IMR-90 (cell line): ENCODE measurements around the gene GLT8D2. TPM values are rescaled to one million over a fixed set of nuclear protein-coding genes. Genes with fewer than 3 reads are reported as not detected.

Experiments used
- ATAC-seq: fragments of 200-7000 bp; cut with Tn5 transposase; 2 replicates; pipeline ENCODE4 v1.9.1; 2020; ENCODE audit warnings: low read depth, mild to moderate bottlenecking, moderate library complexity
- BruUV-seq: library from RNA; stranded (reverse); fragments of 400-500 nt; replicated peaks from 2 replicates; lab custom pipeline; 2021; lab: Mats Ljungman, UMichigan
- CTCF ChIA-PET: fragments of 300-600 bp; formaldehyde crosslinking; extraction: SDS; loops from one replicate; lab custom pipeline; 2021; ENCODE audit warnings: antibody characterized with exemption; lab: Yijun Ruan, JAX
- POLR2A ChIA-PET: fragments of 300-600 bp; sonication (Branson Sonifier 250); formaldehyde crosslinking; loops from one replicate; lab custom pipeline; 2022; ENCODE audit warnings: antibody characterized with exemption; ENCODE audit not compliant: unreplicated experiment; lab: Charles Lee
- DNase-seq: peaks from one replicate; pipeline ENCODE4 v3.0.0; 2013
- H2AFZ ChIP-seq: replicated peaks from 2 replicates; pipeline ENCODE3; 2013; ENCODE audit warnings: low read length, mild to moderate bottlenecking; ENCODE audit not compliant: poor library complexity
- H2AK5ac ChIP-seq: 2 replicates; pipeline ENCODE4 v1.6.1; 2013; ENCODE audit warnings: low read depth, low read length, inconsistent platforms
- H2AK9ac ChIP-seq: replicated peaks from 2 replicates; pipeline ENCODE3; 2013; ENCODE audit warnings: mild to moderate bottlenecking, low read depth, low read length, moderate library complexity; ENCODE audit not compliant: poor library complexity
- H2BK120ac ChIP-seq: 2 replicates; pipeline ENCODE4 v1.6.1; 2013; ENCODE audit warnings: low read depth, low read length, inconsistent platforms
- H2BK15ac ChIP-seq: 3 replicates; pipeline ENCODE4 v1.6.1; 2013; ENCODE audit warnings: low read depth, low read length, inconsistent platforms
- H2BK20ac ChIP-seq: 2 replicates; pipeline ENCODE4 v1.6.1; 2013; ENCODE audit warnings: low read depth, mild to moderate bottlenecking, inconsistent platforms, low read length, moderate library complexity
- H2BK5ac ChIP-seq: 2 replicates; pipeline ENCODE4 v1.6.1; 2013; ENCODE audit warnings: mild to moderate bottlenecking, low read depth, low read length, inconsistent platforms; ENCODE audit not compliant: poor library complexity, severe bottlenecking
- H3K14ac ChIP-seq: replicated peaks from 2 replicates; pipeline ENCODE4 v1.6.1; 2013; ENCODE audit warnings: low read depth, low read length, inconsistent platforms
- H3K18ac ChIP-seq: 2 replicates; pipeline ENCODE4 v1.6.1; 2013; ENCODE audit warnings: low read depth, low read length, control low read depth
- H3K23ac ChIP-seq: 2 replicates; pipeline ENCODE4 v1.6.1; 2013; ENCODE audit warnings: low read depth, low read length, inconsistent platforms
- H3K27ac ChIP-seq: 2 replicates; pipeline ENCODE4 v1.5.1; 2013; ENCODE audit warnings: mild to moderate bottlenecking, control low read depth, low read length; ENCODE audit not compliant: insufficient read depth
- H3K27me3 ChIP-seq: 2 replicates; pipeline ENCODE4 v1.6.1; 2013; ENCODE audit warnings: low read length; ENCODE audit not compliant: control insufficient read depth, insufficient read depth
- H3K36me3 ChIP-seq: 2 replicates; pipeline ENCODE4 v1.6.1; 2013; ENCODE audit warnings: low read length, mixed read lengths; ENCODE audit not compliant: control insufficient read depth, insufficient read depth
- H3K4ac ChIP-seq: 2 replicates; pipeline ENCODE4 v1.6.1; 2013; ENCODE audit warnings: low read depth, low read length, inconsistent platforms
- H3K4me1 ChIP-seq: 2 replicates; pipeline ENCODE4 v1.6.1; 2013; ENCODE audit warnings: low read length, mixed read lengths; ENCODE audit not compliant: control insufficient read depth, insufficient read depth
- H3K4me2 ChIP-seq: 2 replicates; pipeline ENCODE4 v1.6.1; 2013; ENCODE audit warnings: low read depth, mild to moderate bottlenecking, control low read depth, low read length, moderate library complexity
- H3K4me3 ChIP-seq: 2 replicates; pipeline ENCODE4 v1.5.1; 2013; ENCODE audit warnings: low read depth, mild to moderate bottlenecking, control low read depth, low read length, moderate library complexity; ENCODE audit not compliant: insufficient read depth
- H3K56ac ChIP-seq: 2 replicates; pipeline ENCODE4 v1.6.1; 2013; ENCODE audit warnings: low read length, inconsistent platforms; ENCODE audit not compliant: insufficient read depth; ENCODE audit errors: extremely low read depth
- H3K79me1 ChIP-seq, 2 experiments: 2 replicates each; pipeline ENCODE4 v1.6.1; 2013; ENCODE audit warnings: low read length in 2 of 2, inconsistent platforms in 1 of 2, low read depth in 1 of 2
- H3K9ac ChIP-seq: 2 replicates; pipeline ENCODE4 v1.6.1; 2013; ENCODE audit warnings: low read depth, low read length, control low read depth
- H3K9me1 ChIP-seq: 2 replicates; pipeline ENCODE4 v1.6.1; 2013; ENCODE audit warnings: low read length, inconsistent platforms; ENCODE audit not compliant: insufficient read depth
- H3K9me3 ChIP-seq: 2 replicates; pipeline ENCODE4 v1.6.1; 2013; ENCODE audit warnings: low read length; ENCODE audit not compliant: control insufficient read depth, insufficient read depth
- H4K20me1 ChIP-seq: 2 replicates; pipeline ENCODE4 v1.6.1; 2013; ENCODE audit warnings: low read length, inconsistent platforms; ENCODE audit not compliant: insufficient read depth
- H4K5ac ChIP-seq: 2 replicates; pipeline ENCODE4 v1.6.1; 2013; ENCODE audit warnings: mild to moderate bottlenecking, low read depth, low read length, control low read depth
- H4K8ac ChIP-seq, 2 experiments: 2 replicates each; pipeline ENCODE4 v1.6.1; 2013; ENCODE audit warnings: low read depth in 2 of 2, low read length in 2 of 2, control low read depth in 1 of 2, inconsistent platforms in 1 of 2
- H4K91ac ChIP-seq: 2 replicates; pipeline ENCODE4 v1.6.1; 2013; ENCODE audit warnings: low read depth, low read length, inconsistent platforms; ENCODE audit not compliant: insufficient read depth
- CEBPB ChIP-seq: IDR thresholded peaks from 2 replicates; pipeline ENCODE4 v1.6.1; 2012; ENCODE audit warnings: low read depth, low read length, improper control_type of control experiment
- CHD1 ChIP-seq: IDR thresholded peaks from 2 replicates; pipeline ENCODE4 v1.6.1; 2012; ENCODE audit warnings: low read depth, low read length, improper control_type of control experiment
- ELK1 ChIP-seq: fragments of 150-350 bp; IDR thresholded peaks from 2 replicates; pipeline ENCODE4 v1.6.1; 2016; ENCODE audit warnings: low read depth, mild to moderate bottlenecking, low read length, moderate library complexity, borderline replicate concordance
- FOS ChIP-seq: fragments of 150-350 bp; IDR thresholded peaks from 2 replicates; pipeline ENCODE4 v1.6.1; 2016; ENCODE audit warnings: low read depth, low read length
- MAFK ChIP-seq: IDR thresholded peaks from 2 replicates; pipeline ENCODE4 v1.6.1; 2012; ENCODE audit warnings: low read depth, low read length, improper control_type of control experiment
- MAZ ChIP-seq: IDR thresholded peaks from 2 replicates; pipeline ENCODE4 v1.6.1; 2012; ENCODE audit warnings: low read depth, mild to moderate bottlenecking, low read length, improper control_type of control experiment, moderate library complexity, borderline replicate concordance
- MXI1 ChIP-seq: IDR thresholded peaks from 2 replicates; pipeline ENCODE4 v1.6.1; 2012; ENCODE audit warnings: low read depth, mild to moderate bottlenecking, low read length, moderate library complexity, borderline replicate concordance
- NFE2L2 ChIP-seq: fragments of 150-350 bp; IDR thresholded peaks from 2 replicates; pipeline ENCODE4 v1.6.1; 2016; ENCODE audit warnings: low read depth, mild to moderate bottlenecking, low read length
- POLR2A ChIP-seq: IDR thresholded peaks from 2 replicates; pipeline ENCODE4 v1.6.1; 2012; ENCODE audit warnings: mild to moderate bottlenecking, low read depth, low read length
- RAD21 ChIP-seq: IDR thresholded peaks from 2 replicates; pipeline ENCODE4 v1.6.1; 2012; ENCODE audit warnings: low read length, improper control_type of control experiment
- RCOR1 ChIP-seq: IDR thresholded peaks from 2 replicates; pipeline ENCODE4 v1.6.1; 2012; ENCODE audit warnings: mild to moderate bottlenecking, low read length, improper control_type of control experiment; ENCODE audit not compliant: insufficient replicate concordance
- RFX5 ChIP-seq: IDR thresholded peaks from 2 replicates; pipeline ENCODE4 v1.8.0; 2012; ENCODE audit warnings: low read depth, mild to moderate bottlenecking, low read length, moderate library complexity
- SMC3 ChIP-seq: fragments of 150-350 bp; IDR thresholded peaks from 2 replicates; pipeline ENCODE4 v1.6.1; 2016; ENCODE audit warnings: low read depth, mild to moderate bottlenecking, antibody characterized with exemption, low read length, moderate library complexity
- USF2 ChIP-seq: fragments of 150-350 bp; IDR thresholded peaks from 2 replicates; pipeline ENCODE4 v1.6.1; 2017; ENCODE audit warnings: mild to moderate bottlenecking, antibody characterized with exemption, low read length, low read depth
- WGBS, 2 experiments: methylation state at CpG; one replicate each; pipeline versions ENCODE4 v1.1.5 to v1.1.7; 2013; ENCODE audit warnings: missing lambda C conversion rate in 2 of 2; ENCODE audit not compliant: insufficient read length in 1 of 2; ENCODE audit errors: extremely low coverage in 2 of 2; 5-methylcytosine and 5-hydroxymethylcytosine counted together
- dilution Hi-C: fragments of 300-500 bp; cut with HindIII; formaldehyde crosslinking; loops from one replicate; pipeline ENCODE4 v1.14.3; 2018; ENCODE audit warnings: low sequenced_read_pairs; ENCODE audit not compliant: unreplicated experiment
- in situ Hi-C: fragments of 300-500 bp; cut with MboI; formaldehyde crosslinking; loops from 3 replicates; pipeline ENCODE4 v1.14.3; 2019; ENCODE audit warnings: low sequenced_read_pairs, inconsistent platforms, mixed read lengths
- intact Hi-C: fragments of 100-400 bp; cut with micrococcal nuclease; formaldehyde crosslinking; loops from 2 replicates; pipeline ENCODE4 v1.10.0; 2022
- polyA plus RNA-seq, 3 experiments: library from polyadenylated mRNA; depleted of rRNA; stranded (reverse); fragments of >200 nt; gene quantifications; 2 replicates each; pipeline ENCODE4 v1.2.3, GENCODE V29; 2012; ENCODE audit warnings: low replicate concordance in 1 of 3
- total RNA-seq: library from RNA; depleted of rRNA; stranded (reverse); fragments of >200 nt; gene quantifications from 2 replicates; pipeline ENCODE4 v1.2.3, GENCODE V29; 2012

Gene GLT8D2
- total and polyA plus RNA-seq, 2 of the 4 experiments (the other 2 are of a cell fraction), result 33.5 to 47.9 TPM

GRCh38 chr12:103997286-103997900 lies 52.6 kb downstream of the GLT8D2 start:
- BruUV-seq, result no TSS peak
- H2AK5ac ChIP-seq, result no peak overlapping the region
- dilution Hi-C loops, result no loop called here
- H3K4me2 ChIP-seq, result no peak overlapping the region
- H4K5ac ChIP-seq, result no peak overlapping the region
- H2BK120ac ChIP-seq, result no peak overlapping the region
- POLR2A ChIA-PET, result no interaction called here
- no peak overlapping the region for H3K18ac ChIP-seq
- no peaks in the 10 kb centered on the region for H3K4me1 ChIP-seq
- 67% methylated on average over 2 of the region's 16 CpGs; no CpG with 5 or more reads in 1 of the 2 experiments for WGBS, 2 experiments
- no peak overlapping the region for H2BK5ac ChIP-seq
- no peak; the same call in 1 of the 2 replicates for ATAC-seq
- no peak overlapping the region for H3K56ac ChIP-seq
- no peak overlapping the region for H2BK15ac ChIP-seq
- no peak overlapping the region for H3K14ac ChIP-seq
- intact Hi-C loops, result no loop called here
- DNase-seq, result peak; percentile 22
- no peak overlapping the region for H3K23ac ChIP-seq
- no peak overlapping the region for H2AK9ac ChIP-seq
- no peak overlapping the region for H4K91ac ChIP-seq
- H4K8ac ChIP-seq, result no peak overlapping the region
- CTCF ChIA-PET, result interaction anchor here (0.7 kb wide), 1 partner anchor 130 kb away, joined by 15 read pairs; no protein-coding TSS in a partner anchor
- no peaks in the 10 kb centered on the region for H4K20me1 ChIP-seq
- no peaks in the 10 kb centered on the region; the same call in 1 of the 2 replicates for H3K36me3 ChIP-seq
- TF ChIP-seq RCOR1 (no peak), NFE2L2 (no peak), FOS (no peak), SMC3 (no peak), POLR2A (no peak), USF2 (no peak), MAFK (no peak), CHD1 (no peak), CEBPB (no peak), RAD21 (no peak), ELK1 (no peak), MXI1 (no peak), RFX5 (no peak), MAZ (no peak)
- H3K9ac ChIP-seq, result no peak overlapping the region
- no peaks in the 10 kb centered on the region for H3K9me3 ChIP-seq
- no peak overlapping the region for H3K4ac ChIP-seq
- H2AFZ ChIP-seq, result no peak overlapping the region
- H3K9me1 ChIP-seq, result no peaks in the 10 kb centered on the region
- H3K79me1 ChIP-seq, result no peaks in the 10 kb centered on the region
- H2BK20ac ChIP-seq, result no peak overlapping the region
- in situ Hi-C loops, result no loop called here
- H3K4me3 ChIP-seq, result no peak overlapping the region
- H3K27ac ChIP-seq, result no peak overlapping the region
- H3K27me3 ChIP-seq, result no peaks in the 10 kb centered on the region
